A549 (cell line): ENCODE measurements around the gene NPB. TPM values are rescaled to one million over a fixed set of nuclear protein-coding genes. Genes with fewer than 3 reads are reported as not detected.

Source experiments
- ATAC-seq, 2 experiments: fragments of 200-7000 bp in 1 of 2; fragments of >200 bp in 1 of 2; cut with Nextera tagmentation in 1 of 2; cut with Tn5 transposase in 1 of 2; 3 replicates each; pipeline versions ENCODE4 v1.8.0 to v1.9.1; 2018 to 2020; ENCODE audit warnings: mild to moderate bottlenecking in 1 of 2, moderate library complexity in 1 of 2
- CTCF ChIA-PET: fragments of 300-600 bp; sonication (Branson Sonifier 250); formaldehyde crosslinking; extraction: SDS; loops from one replicate; lab custom pipeline; 2021; ENCODE audit warnings: antibody characterized with exemption, inconsistent platforms; lab: Yijun Ruan, JAX
- POLR2A ChIA-PET: fragments of 350-600 bp; formaldehyde crosslinking; extraction: SDS; loops from one replicate; lab custom pipeline; 2021; ENCODE audit warnings: antibody characterized with exemption, inconsistent platforms; lab: Yijun Ruan, JAX
- DNase-seq, 2 experiments: peaks; one replicate each; pipeline versions ENCODE4 v3.0.0 to v3.0.0-alpha.2; 2011 to 2016; ENCODE audit warnings: low read depth in 1 of 2, low spot score in 1 of 2
- FAIRE-seq: peaks from 2 replicates; lab custom pipeline; 2011; peaks lifted over from hg19 to GRCh38; lab: Jason Lieb, UNC
- H3K27ac ChIP-seq, 2 experiments: fragments of >200 bp; sonication (Bioruptor Twin); formaldehyde crosslinking; 3 replicates each; pipeline ENCODE4 v1.5.1; 2016 to 2017
- H3K4me1 ChIP-seq: fragments of >200 bp; sonication (Bioruptor Twin); formaldehyde crosslinking; 3 replicates; pipeline ENCODE4 v1.6.1; 2016
- H3K4me2 ChIP-seq: fragments of >200 bp; sonication (Bioruptor Twin); formaldehyde crosslinking; 3 replicates; pipeline ENCODE4 v1.6.1; 2016
- H3K4me3 ChIP-seq: fragments of >200 bp; sonication (Bioruptor Twin); formaldehyde crosslinking; 3 replicates; pipeline ENCODE4 v1.5.1; 2016
- H3K9me3 ChIP-seq: fragments of >200 bp; sonication (Bioruptor Twin); formaldehyde crosslinking; 3 replicates; pipeline ENCODE4 v1.6.1; 2016
- ATOH8 ChIP-seq: fragments of 250-450 bp; sonication (Bioruptor Pico); IDR thresholded peaks from 2 replicates; pipeline ENCODE4 v1.5.0; 2020; ENCODE audit warnings: low read depth, mild to moderate bottlenecking, moderate library complexity
- CBX8 ChIP-seq: fragments of 200-600 bp; sonication (generic); IDR thresholded peaks from 2 replicates; pipeline ENCODE4 v1.6.1; 2016
- E2F6 ChIP-seq: IDR thresholded peaks from 2 replicates; pipeline ENCODE4 v1.6.1; 2012; ENCODE audit warnings: low read depth, borderline replicate concordance
- EHMT2 ChIP-seq: fragments of 200-600 bp; sonication (generic); IDR thresholded peaks from 2 replicates; pipeline ENCODE4 v1.6.1; 2016; ENCODE audit warnings: antibody characterized with exemption, low read depth, mild to moderate bottlenecking, moderate library complexity
- FOSB ChIP-seq: fragments of 250-450 bp; sonication (Bioruptor Pico); IDR thresholded peaks from 2 replicates; pipeline ENCODE4 v1.5.0; 2020; ENCODE audit warnings: mild to moderate bottlenecking, moderate library complexity
- HMGXB4 ChIP-seq: fragments of 250-450 bp; sonication (Bioruptor Pico); IDR thresholded peaks from 2 replicates; pipeline ENCODE4 v1.5.0; 2021; ENCODE audit warnings: mild to moderate bottlenecking, moderate library complexity, borderline replicate concordance
- HOXA7 ChIP-seq: fragments of 250-450 bp; sonication (Bioruptor Pico); IDR thresholded peaks from 2 replicates; pipeline ENCODE4 v1.5.0; 2020; ENCODE audit warnings: mild to moderate bottlenecking, moderate library complexity
- JUNB ChIP-seq: fragments of >200 bp; sonication (Bioruptor Twin); formaldehyde crosslinking; IDR thresholded peaks from 2 replicates; pipeline ENCODE4 v1.6.1; 2016
- KDM5A ChIP-seq: fragments of 200-600 bp; sonication (generic); IDR thresholded peaks from 2 replicates; pipeline ENCODE4 v1.6.1; 2016; ENCODE audit warnings: antibody characterized with exemption, mild to moderate bottlenecking
- MAFK ChIP-seq: fragments of 450-650 bp; IDR thresholded peaks from 2 replicates; pipeline ENCODE4 v1.6.1; 2014; ENCODE audit not compliant: partially characterized antibody
- NFE2L2 ChIP-seq: fragments of 150-350 bp; conservative IDR thresholded peaks from 2 replicates; pipeline ENCODE4 v1.6.1; 2014; ENCODE audit warnings: low read length
- NPAS2 ChIP-seq: fragments of 250-450 bp; sonication (Bioruptor Pico); IDR thresholded peaks from 2 replicates; pipeline ENCODE4 v1.8.0; 2022; ENCODE audit warnings: mild to moderate bottlenecking, moderate library complexity, borderline replicate concordance
- PBX3 ChIP-seq: IDR thresholded peaks from 2 replicates; pipeline ENCODE4 v1.6.1; 2012
- PHF8 ChIP-seq: fragments of 200-600 bp; sonication (generic); IDR thresholded peaks from 2 replicates; pipeline ENCODE4 v1.6.1; 2016; ENCODE audit warnings: low read depth, mild to moderate bottlenecking, antibody characterized with exemption, moderate library complexity, borderline replicate concordance
- POLR2A ChIP-seq: IDR thresholded peaks from 2 replicates; pipeline ENCODE4 v1.6.1; 2012; ENCODE audit warnings: mild to moderate bottlenecking, low read length
- RARB ChIP-seq: fragments of 250-450 bp; sonication (Bioruptor Pico); IDR thresholded peaks from 2 replicates; pipeline ENCODE4 v1.8.0; 2021; ENCODE audit warnings: mild to moderate bottlenecking, moderate library complexity
- RFX5 ChIP-seq: fragments of 450-650 bp; IDR thresholded peaks from 2 replicates; pipeline ENCODE4 v1.7.1; 2014; ENCODE audit warnings: antibody characterized with exemption, mild to moderate bottlenecking, moderate library complexity
- RNF2 ChIP-seq: fragments of 200-600 bp; sonication (generic); IDR thresholded peaks from 2 replicates; pipeline ENCODE4 v1.6.1; 2016; ENCODE audit warnings: low read depth, mild to moderate bottlenecking, antibody characterized with exemption, moderate library complexity, borderline replicate concordance
- WGBS: methylation state at CpG from one replicate; pipeline ENCODE4 v1.1.6; 2017; ENCODE audit errors: missing lambda C conversion rate; 5-methylcytosine and 5-hydroxymethylcytosine counted together
- polyA plus RNA-seq, 4 experiments: library from polyadenylated mRNA; depleted of rRNA in 3 of 4; stranded (reverse); fragments of >200 nt; fragmentation: RNase III in 1 of 4; extraction: RNeasy Plus Mini Kit Qiagen cat#74134 plus additional on column Dnase treatment in 1 of 4; gene quantifications; 2 replicates in 3 of 4; 3 replicates in 1 of 4; pipeline ENCODE4 v1.2.3, GENCODE V29; 2011 to 2017

The NPB gene
- polyA plus RNA-seq, 2 of the 4 experiments (the other 2 are of a cell fraction): 0.41 to 0.45 TPM

- WGBS: 87% methylated on average over 55 of the region's 56 CpGs
- POLR2A ChIA-PET: no interaction called here
- H3K4me3 ChIP-seq: no peak overlapping the region
- DNase-seq: no peak
- no peak overlapping the region for H3K27ac ChIP-seq
- TF ChIP-seq RNF2 (no peak), HMGXB4 (CRISPR knock-in tag) (no peak), KDM5A (no peak), POLR2A (no peak), PBX3 (no peak), CBX8 (no peak), NFE2L2 (no peak), JUNB (no peak), RFX5 (no peak), RARB (CRISPR knock-in tag) (no peak), MAFK (no peak), ATOH8 (CRISPR knock-in tag) (no peak), E2F6 (no peak), FOSB (CRISPR knock-in tag) (no peak), EHMT2 (no peak)
- no peaks in the 10 kb centered on the region for H3K9me3 ChIP-seq
- CTCF ChIA-PET: interaction anchor here (1.0 to 4.3 kb wide), 8 partner anchors 10 to 89 kb away, joined by 3 to 29 read pairs (median 6); partner anchors contain the start of genes CENPX, LRRC45, MAFG and NOTUM
- H3K4me2 ChIP-seq: no peak overlapping the region
- no peak for FAIRE-seq
- no peak for ATAC-seq
- peaks cover 13% of the 10 kb centered on the region; the same call in 2 of the 3 replicates for H3K4me1 ChIP-seq
Measured at GRCh38 chr17:81940538-81941483, 38.8 kb downstream of the NPB start.

- POLR2A ChIA-PET: no interaction called here
- FAIRE-seq (no peak), DNase-seq (no peak), ATAC-seq (no peak)
- peaks cover 5% of the 10 kb centered on the region; the same call in 2 of the 3 replicates for H3K4me1 ChIP-seq
- H3K27ac ChIP-seq: no peak overlapping the region
- no peak overlapping the region for H3K4me2 ChIP-seq
- H3K4me3 ChIP-seq: no peak overlapping the region
- no peaks in the 10 kb centered on the region for H3K9me3 ChIP-seq
- 62% methylated on average over 30 of the region's 30 CpGs for WGBS
- no peak for TF ChIP-seq PHF8
- TF ChIP-seq NPAS2: no peak
- no peak for TF ChIP-seq HOXA7 (CRISPR knock-in tag)
- CTCF ChIA-PET: interaction anchor here (1.0 to 17.3 kb wide), 6 partner anchors 9 to 89 kb away, joined by 3 to 170 read pairs (median 8); partner anchors contain the start of genes CENPX, LRRC45, MAFG and NOTUM
Measured at GRCh38 chr17:81941484-81942166, 39.6 kb downstream of the NPB start.
